GM18508 (cell line): ENCODE measurements around the gene PITPNM3.

Experiments
- ATAC-seq: cut with Tn5 transposase; IDR thresholded peaks from one replicate; pipeline ENCODE4 v1.9.1; 2021; ENCODE audit warnings: moderate number of reproducible peaks; ENCODE audit not compliant: insufficient read depth, unreplicated experiment

The PITPNM3 gene

DNA sequence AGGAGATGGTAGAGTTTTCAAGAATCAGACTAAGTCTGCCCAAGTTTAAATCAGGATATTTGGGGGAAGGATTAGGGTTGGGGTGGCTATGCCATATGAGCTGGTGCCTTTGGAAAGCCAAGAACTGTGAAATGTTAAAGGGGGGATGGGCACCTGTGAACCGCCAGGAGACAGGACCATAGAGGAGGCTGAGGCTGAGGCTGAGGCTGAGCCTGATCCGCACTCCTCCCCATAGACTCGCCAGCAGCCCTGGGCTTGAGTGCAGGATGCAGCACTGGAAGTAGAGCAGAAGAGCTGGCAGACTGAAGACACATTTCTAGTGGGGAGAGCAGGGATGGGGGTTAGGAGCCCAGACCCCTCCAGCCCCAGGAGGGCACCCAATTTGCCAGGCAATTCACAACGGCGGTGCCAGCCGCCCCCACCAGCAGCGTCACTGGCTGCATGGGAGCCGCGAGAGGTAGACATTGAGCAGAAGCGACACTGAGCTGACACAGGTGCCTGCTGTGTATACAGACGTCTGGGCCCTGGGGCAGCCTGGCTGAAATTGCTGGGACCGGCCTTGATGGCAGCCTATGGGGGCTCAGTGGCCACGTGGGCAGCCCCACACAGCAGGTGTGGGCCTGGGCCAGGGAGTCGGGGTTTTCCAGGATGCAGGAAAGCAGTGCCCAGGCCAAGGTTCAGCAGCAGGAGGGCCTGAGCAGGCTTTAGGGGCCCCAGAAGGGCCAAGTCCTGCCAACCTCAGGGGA, 102.9 kb downstream of the PITPNM3 start:
- no peak for ATAC-seq

GRCh38 chr17:6452471-6453266, 103.7 kb downstream of the PITPNM3 start:
- ATAC-seq, result no peak

GRCh38 chr17:6450926-6451832, 105.2 kb downstream of the PITPNM3 start:
- ATAC-seq, result no peak

DNA sequence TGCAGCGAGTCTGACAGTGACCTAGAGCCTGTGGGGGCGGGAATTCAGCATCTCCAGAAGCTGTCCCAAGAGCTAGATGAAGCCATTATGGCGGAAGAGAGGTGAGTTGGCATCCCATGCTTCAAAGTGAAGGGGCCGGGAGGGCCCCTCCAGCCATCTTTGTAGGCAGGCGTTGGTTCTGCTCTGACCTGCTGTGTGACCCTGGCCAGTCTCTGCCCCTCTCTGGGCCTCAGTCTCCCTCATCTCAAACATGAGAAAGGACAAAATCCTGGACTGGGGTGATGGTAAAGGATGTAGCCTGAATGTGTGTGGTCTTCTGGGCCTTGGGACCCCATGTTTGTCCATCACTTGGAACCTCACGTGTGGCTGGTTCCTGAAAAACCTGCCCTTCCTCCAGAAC, 107.0 kb downstream of the PITPNM3 start:
- ATAC-seq, result no peak

DNA sequence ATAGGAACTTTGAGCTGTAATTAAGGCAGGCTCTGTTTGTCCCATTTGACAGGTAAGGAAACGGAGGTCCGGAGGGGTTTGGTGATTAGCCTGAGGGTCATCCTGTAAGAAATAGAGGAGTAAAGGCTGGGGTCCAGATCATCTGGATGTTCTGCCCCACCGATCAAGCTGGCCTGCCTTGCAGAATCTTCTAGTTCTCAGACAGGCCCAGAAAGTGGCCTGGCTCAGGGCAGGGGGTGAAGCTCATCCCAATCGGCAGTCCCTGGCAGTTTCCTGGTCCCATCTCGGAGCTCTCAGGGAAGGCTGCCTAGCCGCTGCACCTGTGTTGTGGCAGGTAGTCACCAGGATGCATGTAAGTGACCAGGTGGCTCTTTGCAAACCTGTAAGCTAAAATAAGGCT, 107.9 kb downstream of the PITPNM3 start:
- ATAC-seq, result no peak

- ATAC-seq, result no peak
These were observed 109.7 kb downstream of the PITPNM3 start for GRCh38 chr17:6446516-6447100.

- ATAC-seq, result no peak
These were observed 111.6 kb downstream of the PITPNM3 start for GRCh38 chr17:6444571-6445335.

- ATAC-seq, result no peak
These were observed 112.4 kb downstream of the PITPNM3 start, which contains the start of gene PIMREG for GRCh38 chr17:6443692-6444570. Gene PIMREG (plus strand): TSS chr17:6444455. CDS start chr17:6445111, 656 bp downstream.

- no peak for ATAC-seq
These were observed 113.6 kb downstream of the PITPNM3 start for GRCh38 chr17:6442775-6443174.

DNA sequence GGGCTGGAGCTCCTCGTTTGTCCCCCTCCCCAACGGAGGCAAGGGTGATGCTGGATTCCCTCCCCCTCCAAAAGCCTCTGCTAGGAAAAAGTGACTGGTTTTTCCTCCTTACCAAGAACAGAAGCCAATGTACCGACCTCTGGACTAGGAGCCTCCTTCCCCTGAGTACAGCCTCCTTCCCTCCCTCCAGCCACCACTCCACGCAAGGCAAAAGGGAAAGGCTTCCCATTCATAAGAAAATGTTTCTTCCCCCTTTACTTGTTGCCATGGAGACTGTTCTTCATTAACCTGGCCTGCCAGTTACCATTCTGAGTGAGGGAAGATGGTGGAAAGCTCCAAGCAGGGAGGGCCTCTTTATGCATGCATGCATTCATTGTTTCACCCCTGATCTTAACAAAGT, 116.4 kb downstream of the PITPNM3 start:
- no peak for ATAC-seq

DNA sequence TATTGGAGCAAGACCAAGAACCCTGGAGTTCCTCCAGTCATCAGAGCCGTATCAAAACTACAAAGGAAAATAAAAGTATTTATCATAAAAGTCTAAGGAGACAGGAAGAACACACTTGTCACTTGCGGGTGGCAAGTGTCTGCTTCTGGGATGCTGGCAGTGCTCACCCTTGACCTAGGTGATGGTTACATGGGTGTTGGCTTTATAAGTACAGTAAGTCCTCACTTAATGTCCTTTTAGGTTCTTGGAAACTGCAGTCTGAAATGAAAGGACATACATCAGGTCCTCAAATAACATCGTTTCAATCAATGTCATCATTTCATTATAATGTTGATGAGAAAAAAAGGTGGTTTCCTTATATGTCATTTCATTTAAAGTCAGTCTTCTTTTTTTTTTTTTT, 118.4 kb downstream of the PITPNM3 start:
- ATAC-seq, result no peak

GRCh38 chr17:6437466-6437865, 118.9 kb downstream of the PITPNM3 start:
- no peak for ATAC-seq

GRCh38 chr17:6435968-6436367, 120.4 kb downstream of the PITPNM3 start:
- ATAC-seq, result no peak

DNA sequence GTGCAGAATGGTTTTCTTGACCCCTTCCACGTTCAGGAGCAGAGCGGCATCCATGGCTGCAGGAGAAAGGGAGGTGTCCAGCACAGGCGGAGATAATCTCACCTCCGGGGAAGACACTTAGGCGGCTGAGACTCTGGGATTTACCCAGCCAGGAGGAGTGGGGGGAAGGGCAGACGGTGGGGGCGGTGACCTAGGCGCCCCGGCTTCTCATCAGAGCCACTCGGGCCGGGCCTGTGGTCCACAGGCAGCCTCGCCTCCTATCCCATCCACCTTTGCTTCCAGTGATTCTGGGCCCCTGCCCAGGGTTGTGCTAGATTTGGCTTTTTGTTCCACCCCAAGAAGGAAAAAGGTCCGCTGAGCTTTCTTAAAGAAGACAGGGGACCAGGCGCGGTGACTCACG, 121.3 kb downstream of the PITPNM3 start, which contains the start of gene AIPL1:
Gene AIPL1 (minus strand): TSS at position 71 of the 400 bp plus-strand sequence. CDS start 17 bp downstream, at position 54.
- ATAC-seq, result no peak

- no peak for ATAC-seq
These were observed 125.6 kb downstream of the PITPNM3 start for GRCh38 chr17:6430769-6431168.

- ATAC-seq, result no peak
These were observed 127.1 kb downstream of the PITPNM3 start for GRCh38 chr17:6429266-6429665.

DNA sequence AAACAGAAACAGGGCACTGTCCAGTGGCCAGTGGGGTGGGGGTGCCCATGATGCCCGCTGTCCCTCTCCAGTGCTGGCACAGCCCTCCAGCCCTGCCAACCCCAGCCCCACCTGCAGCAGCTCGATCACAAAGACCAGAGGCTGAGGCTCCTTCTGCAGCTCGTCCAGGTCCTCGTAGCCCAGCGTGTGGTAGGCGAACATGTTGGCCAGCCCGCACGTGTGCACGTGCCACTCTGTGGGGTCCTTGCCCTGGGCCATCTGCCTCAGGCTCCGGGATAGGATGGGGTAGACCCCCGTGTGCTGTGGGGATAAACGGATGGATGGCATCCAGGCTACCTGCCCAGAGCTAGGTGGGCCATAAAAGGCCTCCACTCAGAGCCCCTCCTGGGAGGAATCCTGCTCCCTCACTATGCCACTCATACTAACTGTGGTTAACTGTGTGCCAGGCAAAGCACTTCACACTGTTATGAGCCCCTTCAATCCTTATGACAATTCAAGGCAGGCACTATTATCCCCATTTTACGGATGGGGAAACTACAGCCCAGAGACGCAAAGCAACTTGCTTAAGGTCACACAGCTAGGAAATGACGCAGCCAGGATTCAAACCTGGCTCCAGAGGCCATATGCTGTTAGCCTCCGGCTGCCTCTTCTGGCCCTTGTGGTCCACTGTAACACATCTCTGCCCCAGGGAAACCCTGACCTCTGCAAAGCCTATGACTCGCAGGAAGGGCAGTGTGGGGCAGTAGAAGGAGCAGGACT, 128.0 kb downstream of the PITPNM3 start:
- no peak for ATAC-seq
